HG03159 (cell line): ENCODE data around the gene NOC4L.

Experiments
- ATAC-seq: cut with Tn5 transposase; IDR thresholded peaks from one replicate; pipeline ENCODE4 v1.9.1; 2021; ENCODE audit warnings: mild to moderate bottlenecking, moderate library complexity; ENCODE audit not compliant: unreplicated experiment

The NOC4L gene

DNA sequence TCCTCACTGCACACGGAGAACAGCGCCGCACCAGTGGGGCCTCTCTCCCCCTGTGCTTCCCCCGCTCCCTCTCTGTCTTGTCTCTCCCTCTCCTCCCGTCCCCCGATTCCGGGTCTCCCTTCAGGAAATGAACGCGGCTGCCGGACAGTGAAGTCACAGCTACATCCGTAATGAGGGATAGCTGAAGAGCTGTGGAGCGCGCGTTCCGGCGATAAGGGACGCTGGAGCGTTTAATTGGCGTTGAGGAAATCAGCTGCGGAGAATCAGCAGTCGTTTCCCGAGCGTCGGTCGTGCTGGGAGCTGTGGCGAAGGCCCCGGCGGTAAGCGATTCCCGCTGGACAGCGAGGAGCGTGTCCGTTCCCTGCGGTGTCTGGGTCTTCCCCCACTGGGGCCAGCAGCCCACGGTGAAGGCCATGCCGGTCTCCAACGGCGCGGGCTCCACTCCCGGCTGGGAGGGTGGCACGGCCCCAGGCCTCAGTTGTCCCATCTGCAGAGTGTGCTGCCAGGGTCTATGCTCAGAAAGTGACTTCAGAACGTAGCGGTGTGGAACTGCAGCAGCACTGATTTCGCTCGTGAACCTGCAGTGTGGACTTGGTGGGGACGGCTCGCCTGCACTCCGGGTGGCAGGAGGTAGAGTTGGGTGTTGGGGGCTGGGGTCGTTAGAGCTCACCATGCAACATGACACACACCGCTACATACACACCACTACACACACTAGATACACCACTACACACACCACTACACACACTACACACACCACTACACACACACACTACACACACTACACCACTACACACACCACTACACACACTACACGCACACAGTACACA is 10.9 kb downstream of the NOC4L start:
- no peak for ATAC-seq

DNA sequence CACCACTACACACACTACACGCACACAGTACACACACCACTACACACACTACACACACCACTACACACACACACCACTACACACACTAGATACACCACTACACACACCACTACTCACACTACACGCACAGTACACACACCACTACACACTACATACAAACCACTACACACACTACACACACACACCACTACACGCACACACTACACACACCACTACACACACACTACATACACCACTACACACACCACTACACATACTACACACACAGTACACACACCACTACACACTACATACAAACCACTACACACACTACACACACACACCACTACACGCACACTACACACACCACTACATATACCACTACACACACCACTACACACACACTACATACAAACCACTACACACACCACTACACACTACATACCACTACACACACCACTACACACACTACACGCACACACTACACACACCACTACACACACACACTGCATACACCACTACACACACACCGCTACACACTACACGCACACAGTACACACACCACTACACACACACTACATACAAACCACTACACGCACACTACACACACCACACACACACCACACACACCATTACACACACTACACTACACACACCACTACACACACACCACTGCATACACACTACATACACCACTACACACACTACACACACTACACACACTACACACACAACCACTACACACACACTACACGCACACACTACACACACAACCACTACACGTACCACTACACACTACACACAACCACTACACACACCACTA is 11.7 kb downstream of the NOC4L start:
- no peak for ATAC-seq

DNA sequence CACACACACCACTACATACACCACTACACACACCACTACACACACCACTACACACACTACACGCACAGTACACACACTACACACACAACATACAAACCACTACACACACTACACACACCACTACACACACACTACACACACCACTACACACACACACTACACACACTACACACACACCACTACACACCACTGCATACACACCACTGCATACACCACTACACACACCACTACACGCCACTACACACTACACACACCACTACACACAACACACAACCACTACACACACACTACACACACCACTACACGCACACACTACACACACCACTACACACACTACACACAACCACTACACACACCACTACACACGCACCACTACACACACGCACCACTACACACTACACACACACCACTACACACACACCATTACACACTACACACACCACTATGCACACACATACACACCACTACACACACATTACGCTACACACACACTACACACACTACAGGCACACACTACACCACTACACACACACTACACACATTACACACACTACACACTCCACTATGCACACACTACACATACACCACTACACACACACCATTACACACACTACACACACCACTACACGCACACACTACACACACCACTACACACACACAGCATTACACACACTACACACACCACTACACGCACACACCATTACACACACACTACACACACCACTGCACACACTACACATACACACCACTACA is 12.5 kb downstream of the NOC4L start:
- ATAC-seq: no peak

DNA sequence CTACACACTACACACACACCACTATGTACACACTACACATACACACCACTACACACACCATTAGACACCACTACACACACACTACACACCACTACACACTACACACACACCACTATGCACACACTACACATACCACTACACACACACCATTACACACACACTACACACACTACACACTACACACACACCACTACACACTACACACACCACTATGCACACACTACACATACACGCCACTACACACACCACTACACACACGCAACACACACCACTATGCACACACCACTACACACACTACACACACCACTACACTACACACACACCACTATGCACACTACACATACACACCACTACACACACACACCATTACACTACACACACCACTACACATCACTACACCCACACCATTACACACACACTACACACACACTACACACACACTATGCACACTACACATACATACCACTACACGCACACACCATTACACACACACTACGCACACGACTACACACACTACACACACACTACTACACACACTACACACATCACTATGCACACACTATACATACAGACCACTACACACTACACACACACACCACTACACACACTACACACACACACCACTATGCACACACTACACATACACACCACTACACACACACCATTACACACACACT is 13.6 kb downstream of the NOC4L start:
- no peak for ATAC-seq

DNA sequence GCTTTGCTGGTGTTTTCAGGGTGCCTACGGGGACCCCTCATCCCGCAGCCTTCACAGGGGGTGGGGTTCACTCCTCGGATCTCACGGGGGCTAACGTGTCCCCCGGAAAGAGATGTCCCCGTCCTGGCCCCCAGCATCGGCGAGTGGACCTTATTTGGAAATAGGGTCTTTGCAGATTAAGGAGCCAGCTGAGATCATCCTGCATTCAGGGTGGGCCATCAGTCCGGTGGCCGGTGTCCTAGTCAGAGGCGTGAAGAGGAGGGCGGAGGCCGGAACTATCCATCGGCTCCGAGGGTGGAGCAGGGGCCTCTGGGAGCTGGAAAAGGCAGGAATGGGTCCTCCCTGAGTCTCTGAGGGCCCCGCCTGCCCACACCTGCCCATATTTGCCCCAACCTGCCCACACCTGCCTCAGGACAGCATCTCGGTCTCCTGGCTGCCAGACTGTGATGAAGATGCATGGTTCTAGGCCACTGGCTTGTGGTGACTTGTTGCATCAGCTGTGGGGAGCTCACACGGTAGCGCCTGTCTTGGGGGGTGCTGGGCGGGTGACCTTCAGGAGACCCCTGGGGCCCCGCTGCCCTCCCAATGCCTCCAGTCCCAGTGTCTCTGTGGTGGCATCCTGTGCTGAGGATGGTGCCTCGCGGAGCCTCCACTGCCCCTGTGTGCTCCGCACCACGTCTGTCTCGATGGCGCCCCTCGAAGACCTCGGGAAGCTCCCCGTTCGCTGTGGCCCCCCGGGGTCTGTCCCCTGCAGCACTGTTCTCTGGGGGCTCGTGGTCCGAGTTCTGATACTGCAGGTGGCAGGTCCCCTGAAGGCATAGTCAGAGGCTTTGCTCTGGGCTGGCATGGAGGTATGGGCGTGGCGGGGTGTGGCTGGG is 14.7 kb downstream of the NOC4L start:
- ATAC-seq: no peak

DNA sequence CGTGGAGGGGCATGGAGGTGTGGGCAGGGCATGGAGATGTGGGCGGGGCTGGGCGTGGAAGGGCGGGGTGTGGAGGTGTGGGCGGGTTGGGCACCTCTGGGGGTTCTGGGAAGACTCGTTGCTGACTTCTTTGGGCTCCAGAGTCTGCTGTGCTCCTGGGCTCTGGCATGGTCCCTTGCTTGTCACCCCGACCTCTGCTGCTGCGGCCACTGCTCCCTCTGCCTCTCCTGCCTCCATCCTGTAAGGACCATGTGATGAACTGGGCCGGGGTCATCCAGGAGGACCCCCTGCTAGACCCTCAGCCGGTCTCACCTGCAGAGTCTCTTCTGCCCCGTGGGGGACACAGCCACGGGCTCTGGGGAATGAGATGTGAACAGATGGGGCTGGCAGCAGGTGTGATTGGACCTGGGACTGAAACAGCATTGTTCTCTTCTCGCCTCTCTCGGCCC is 15.3 kb downstream of the NOC4L start:
- ATAC-seq: no peak

DNA sequence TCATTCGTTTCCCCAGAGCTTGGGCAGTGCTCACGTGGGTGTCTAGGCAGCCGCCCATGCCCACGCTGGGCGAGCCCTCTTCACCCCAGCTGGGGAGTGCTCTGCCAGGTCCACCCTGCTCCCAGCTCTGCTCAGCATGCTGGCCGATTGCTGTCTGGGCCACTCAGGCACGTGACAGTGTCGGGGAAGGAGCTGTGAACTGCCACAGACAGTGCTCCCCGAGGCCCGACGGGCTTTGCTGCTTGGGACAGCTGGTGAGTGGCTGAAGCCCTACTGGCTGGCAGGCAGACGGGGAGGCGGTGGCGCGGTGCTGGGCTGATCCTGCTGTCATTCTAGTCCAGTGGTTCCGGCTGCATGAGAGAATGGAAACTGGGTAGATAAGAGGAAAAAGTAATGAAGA is 15.8 kb downstream of the NOC4L start:
- no peak for ATAC-seq

DNA sequence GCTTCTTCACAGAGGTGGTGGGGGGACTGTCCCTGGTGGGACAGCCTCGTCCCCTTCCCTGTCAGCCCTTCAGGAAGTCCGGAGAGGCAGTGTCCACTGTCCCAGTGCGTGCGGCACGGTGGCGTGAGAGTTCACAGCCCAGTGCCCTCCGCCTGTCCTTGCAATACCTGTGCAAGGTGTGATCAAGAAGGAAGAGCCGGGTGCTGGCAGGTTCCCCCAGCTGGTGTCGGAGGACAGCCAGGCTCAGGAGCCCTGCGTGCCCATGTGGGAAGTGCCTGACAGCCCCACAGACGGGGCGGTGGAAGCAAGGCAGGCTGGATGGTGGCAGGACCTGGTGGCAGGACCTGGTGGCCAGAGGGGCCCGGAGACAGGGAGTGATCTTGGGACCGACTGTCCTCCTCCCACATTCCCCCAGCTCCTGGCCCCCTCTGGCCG is 16.4 kb downstream of the NOC4L start:
- no peak for ATAC-seq

DNA sequence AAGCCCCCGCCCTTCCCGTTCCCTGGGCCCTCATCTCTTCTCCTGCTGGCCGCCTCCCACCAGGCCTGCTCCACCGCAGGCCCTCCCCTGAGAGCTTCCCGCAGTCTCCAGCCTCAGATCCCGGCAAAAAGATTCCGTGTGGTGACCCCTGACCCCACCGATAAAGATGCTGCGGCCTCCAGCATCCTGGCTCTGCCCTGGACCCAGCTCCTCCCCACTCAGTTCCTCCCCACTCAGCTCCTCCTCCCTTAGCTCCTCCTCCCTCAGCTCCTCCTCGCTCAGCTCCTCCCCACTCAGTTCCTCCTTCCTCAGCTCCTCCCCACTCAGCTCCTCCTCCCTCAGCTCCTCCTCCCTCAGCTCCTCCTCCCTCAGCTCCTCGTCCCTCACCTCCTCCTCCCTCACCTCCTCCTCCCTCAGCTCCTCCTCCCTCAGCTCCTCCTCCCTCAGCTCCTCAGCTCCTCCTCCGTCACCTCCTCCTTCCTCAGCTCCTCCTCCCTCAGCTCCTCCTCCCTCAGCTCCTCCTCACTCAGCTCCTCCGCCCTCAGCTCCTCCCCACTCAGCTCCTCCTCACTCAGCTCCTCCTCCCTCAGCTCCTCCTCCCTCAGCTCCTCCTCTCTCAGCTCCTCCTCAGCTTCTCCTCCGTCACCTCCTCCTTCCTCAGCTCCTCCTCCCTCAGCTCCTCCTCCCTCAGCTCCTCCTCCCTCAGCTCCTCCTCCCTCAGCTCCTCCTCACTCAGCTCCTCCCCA is 17.0 kb downstream of the NOC4L start:
- no peak for ATAC-seq

DNA sequence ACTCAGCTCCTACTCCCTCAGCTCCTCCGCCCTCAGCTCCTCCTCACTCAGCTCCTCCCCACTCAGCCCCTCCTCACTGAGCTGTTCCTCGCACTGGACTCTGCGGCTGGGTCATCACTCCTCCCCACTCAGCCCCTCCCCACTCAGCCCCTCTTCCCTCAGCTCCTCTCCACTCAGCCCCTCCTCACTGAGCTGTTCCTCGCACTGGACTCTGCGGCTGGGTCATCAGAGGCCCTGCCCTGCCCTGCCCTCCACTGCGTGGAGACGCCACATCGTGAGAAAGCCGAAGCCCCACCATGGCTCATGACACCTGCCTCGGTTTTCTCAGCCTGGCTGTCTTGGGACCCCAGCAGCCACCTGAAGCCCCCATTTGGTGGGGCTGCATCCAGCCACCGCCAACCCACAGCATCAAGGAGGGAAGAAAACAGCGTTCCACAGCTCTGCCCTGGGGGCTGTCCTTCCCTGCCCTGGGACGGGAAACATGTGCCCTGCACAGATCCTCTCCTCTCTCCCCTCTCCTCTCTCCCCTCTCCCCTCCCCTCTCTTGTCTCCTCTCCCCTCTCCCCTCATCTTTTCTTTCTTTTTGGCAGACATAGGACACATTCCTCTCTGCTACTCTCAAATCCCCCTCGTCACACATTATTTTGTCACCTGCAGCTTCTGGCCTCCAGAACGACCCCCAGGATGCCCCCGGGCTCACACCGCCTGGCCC is 17.7 kb downstream of the NOC4L start:
- ATAC-seq: no peak

DNA sequence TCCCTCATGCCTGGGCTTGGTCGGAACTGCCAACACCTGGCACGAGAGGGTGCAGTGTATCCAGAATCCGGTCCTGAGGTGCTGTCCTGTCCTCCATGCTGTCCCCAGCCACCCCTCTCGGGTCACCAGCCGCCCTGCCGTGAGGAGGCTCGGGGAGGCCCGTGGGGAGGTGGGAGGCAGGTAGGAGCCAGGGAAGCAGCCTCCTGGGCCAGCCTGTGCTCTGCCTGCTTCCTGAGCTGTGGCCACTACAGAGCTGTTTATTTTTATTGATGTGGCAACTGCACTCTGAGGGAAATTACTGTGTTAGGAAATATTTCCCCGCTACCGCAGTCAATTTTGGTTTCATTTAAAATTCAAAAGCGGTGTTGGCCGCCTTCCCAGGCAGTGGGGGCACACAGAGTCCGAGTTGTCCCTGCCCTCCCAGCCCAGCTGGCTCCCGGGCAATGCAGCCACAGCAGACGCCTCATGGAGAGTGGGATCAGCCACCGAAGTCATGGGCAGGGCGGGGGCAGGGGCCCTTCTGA is 18.3 kb downstream of the NOC4L start:
- no peak for ATAC-seq

DNA sequence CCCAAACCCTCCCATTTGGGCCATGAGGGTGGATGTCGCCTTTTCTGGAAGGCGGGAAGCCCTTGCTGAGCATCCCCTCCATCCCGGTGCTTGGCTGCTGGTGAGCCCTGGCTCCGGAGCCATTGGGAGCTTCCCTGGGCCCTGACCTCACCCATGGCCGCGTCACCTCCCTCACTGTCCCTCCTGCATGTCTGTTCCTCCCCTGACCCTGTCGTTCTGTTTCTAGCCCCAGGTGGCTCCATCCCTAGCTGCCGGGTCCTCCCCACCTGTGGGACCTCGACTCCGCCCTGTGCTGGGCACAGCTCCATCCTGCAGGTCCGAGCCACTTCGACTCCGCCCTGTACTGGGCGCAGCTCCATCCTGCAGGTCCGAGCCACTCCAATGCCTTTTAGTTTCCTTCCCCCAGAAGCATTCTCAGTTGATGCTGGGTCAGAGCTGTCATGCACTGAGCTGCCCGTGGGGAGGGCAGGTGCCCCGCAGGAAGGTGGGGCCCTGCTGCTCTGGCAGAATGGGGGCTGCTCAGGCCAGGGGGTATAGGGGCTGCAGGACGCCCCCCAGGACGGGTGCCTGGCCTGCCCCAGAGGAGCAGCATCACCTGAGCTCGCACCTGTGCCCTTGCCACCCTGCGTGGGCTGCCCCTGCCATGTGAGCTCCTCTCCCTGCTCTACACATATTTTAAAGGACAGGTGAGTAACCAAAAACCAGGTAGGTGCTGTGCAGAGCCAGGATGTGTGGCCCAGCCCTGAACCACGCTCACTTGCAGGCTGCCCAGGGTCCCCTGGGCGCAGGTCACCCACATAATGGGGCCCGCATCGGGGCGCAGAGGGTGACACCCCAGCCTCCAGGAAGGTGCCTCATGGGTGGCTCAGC is 19.0 kb downstream of the NOC4L start:
- ATAC-seq: no peak

DNA sequence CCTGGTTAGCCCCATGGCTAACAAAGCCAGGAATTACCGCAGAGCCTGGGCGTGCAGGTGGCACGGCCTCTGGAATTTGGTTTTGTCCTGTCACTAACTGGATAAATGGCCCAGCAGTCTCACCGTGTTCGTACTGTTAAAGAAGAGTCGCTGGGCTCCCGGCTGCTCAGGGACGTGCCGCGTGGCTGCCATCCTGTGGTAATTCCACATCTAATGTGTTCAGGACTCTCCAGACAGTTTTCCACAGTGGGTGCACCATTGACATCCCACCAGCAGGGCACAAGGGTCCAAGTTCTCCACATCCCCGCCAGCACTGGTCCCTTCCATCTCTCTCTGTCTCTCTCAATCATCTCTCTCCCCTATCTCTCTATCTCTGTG is 19.6 kb downstream of the NOC4L start:
- no peak for ATAC-seq

DNA sequence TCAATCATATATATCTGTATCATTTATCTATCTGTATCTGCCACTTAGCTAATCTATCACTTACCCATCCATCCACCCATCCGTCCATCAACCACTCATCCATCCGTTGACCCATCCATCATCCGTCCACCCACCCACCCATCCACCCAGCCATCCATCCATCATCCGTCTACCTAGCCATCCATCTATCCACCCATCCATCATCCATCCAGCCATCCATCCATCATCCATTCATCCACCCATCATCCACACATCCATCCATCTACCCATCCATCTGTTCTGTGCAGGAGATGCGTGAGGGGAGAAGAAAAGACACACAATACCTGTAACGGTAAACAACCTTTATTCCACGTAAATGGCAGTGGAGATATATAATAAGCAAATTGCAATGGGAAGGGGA is 20.2 kb downstream of the NOC4L start:
- no peak for ATAC-seq

DNA sequence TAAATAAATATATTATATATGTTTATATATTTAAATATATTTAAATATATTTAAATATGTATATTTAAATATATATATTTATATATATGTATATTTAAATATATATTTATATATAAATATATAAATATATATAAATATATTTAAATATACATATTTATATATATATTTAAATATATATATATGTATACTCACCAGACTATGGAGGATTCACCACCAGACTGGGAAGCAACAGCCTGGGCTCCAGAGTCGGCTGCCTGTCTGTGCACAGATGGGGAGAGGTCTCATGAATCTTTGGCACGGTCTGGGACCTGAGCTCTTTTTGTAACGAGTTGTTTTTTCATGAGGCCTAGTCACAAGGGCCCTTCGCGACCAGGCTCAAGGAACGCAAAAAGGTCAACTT is 21.3 kb downstream of the NOC4L start:
- no peak for ATAC-seq

DNA sequence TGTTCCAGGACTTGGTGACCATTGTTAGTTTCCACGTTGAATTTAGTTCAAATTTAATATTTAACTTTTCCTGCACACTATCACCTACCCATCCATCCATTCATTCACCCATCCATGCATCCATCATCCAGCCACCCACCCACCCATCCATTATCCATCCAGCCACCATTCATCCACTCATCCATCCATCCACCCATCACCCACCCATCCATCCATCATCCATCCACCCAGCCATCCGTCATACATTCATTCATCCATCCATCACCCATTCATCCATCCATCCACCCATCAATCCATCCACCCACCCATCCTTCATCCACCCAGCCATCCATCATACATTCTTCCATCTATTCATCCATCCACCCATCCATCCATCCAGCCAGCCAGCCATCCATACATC is 21.8 kb downstream of the NOC4L start:
- ATAC-seq: no peak

DNA sequence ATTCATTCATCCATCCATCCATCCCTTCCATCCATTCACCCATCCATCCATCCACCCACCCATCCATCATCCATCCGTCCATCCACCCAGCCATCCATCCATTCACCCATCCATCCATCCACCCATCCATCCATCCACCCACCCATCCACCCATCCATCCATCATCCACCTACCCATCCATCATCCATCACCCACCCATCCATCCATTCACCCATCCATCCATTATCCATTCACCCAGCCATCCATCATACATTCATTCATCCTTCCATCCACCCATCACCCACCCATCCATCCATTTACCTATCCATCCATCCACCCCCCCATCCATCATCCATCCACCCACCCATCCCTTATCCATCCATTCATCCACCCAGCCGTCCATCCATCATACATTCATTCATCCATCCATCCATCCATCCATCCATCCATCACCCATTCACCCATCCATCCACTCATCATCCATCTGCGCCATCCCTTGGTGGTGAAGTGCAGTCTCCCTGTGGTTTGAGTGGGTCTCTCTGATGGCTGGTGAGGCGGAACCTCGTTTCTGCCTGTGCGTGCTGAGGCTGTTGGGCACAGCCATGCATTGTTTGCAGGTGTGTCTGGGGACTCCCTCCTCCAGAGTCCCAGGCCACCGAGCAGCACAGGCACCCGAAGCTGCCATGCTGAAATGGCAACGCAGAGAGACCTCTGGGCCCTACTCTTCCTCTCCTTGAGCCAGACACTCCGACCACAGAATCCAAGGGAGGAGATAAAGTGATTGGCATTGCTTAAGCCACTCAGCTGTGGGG is 22.7 kb downstream of the NOC4L start:
- no peak for ATAC-seq
